GM18858 (cell line): Measurements from ENCODE around the gene MTR.

Experiments used
- ATAC-seq: cut with Tn5 transposase; IDR thresholded peaks from one replicate; pipeline ENCODE4 v1.9.1; 2021; ENCODE audit not compliant: unreplicated experiment

MTR gene

DNA sequence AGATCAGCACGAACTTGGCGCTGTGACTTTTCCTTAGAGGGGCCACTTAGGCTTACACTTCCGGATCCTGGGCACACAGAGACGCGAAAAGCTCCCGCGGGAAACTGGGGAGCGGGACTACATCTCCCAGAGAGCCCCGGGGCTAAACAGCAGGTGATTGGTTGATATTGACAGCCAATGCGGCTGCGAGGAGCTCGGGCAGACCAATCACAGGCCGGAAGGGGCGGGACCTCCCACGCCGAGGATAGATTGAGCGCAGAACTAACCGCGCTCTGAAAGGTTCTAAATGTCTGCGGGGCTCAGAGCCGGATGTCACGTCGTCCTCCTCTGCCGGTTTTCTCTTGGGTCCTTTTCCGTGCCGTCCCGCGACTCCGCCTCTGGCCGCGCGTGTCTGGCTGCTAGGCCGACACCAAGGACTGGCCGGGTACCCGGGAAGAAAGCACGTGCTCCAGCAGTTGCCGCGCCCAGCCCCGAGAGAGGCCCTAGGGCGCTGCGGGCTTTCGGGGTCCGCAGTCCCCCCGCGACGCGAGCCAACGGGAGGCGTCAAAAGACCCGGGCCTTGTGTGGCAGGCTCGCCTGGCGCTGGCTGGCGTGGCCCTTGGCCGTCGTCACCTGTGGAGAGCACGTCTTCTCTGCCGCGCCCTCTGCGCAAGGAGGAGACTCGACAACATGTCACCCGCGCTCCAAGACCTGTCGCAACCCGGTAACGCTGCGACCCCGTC, at the start of gene MTR:
Gene MTR, plus strand, starts transcription at position 258 of the 722 bp plus-strand sequence. Its CDS starts 412 bp downstream, at position 670.
- ATAC-seq, result peak; percentile 92

DNA sequence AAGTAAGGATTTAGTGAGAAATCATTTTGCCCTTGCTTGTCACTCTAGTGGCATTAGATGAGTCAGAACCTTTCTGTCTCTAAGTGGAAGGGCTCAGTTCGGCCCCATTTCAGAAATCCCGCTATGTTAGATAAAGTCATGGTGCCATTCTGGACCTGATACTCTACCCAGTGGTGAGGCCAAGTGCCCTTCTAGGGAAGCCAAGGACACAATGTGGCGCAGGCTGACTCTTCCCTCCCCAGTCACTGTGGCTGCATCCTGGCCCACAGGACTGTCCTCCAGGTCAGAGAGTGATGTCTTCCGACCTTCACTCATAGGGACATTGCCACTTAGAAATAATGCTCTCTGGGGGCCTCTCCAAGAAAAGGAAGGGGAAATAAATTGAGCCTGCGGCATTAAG, 48.3 kb upstream of the MTR start:
- ATAC-seq, result no peak

DNA sequence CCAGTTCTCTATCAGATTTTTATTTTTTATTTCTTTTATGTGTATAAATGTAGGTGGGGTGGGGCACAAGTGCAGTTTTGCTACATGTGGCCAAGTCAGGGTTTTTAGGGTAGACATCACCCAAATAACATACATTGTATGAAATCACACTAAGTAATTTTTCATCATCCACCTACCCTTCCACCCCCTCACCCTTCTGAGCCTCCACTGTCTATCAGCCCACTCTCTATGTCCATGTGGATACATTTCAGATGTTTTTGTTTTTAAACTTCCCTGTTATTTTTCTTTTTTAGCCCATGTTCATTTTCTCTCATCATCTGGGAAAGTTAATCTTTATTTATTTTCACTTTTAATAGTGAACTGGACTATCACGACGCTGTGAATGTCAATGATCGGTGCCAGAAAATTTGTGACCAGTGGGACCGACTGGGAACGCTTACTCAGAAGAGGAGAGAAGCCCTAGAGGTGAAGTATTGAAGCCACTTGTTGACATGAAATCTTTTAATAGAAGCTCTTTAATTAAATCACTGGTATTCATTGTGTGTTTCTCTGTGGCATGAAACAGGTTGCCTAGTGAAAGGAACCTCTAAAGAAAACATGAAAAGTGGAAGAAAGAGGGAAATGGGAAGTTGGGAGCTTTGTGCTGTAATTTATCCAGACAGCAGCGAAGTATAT, 47.6 kb upstream of the MTR start:
- no peak for ATAC-seq

DNA sequence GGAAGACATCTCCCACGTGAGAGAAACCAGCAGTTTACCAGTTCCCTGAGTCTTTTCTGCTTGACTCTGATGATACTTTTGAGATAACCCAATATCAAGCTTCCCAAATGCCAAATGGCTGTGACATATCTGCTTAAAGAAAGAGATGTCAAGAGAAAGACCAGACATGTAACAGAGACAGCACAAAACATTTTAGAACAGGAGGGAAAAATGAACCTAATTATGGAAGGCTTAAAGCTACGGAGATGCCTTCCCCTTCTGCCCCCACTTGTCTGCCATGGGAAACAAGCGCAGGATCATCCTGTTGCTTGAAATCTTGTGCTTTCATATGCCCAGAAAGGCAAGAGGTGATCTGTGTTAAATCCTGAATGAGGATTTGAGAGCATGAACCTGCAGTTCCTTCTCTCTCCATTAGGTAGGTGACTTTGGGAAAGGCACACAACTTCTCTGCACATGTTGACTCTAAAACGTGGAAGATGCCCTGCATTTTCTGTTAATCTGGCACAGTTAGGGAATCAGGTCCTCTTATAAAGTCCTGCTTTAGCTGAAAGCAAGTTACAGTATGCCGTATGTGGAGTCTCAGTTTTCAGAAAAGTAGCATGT, 46.7 kb upstream of the MTR start:
- ATAC-seq, result no peak

DNA sequence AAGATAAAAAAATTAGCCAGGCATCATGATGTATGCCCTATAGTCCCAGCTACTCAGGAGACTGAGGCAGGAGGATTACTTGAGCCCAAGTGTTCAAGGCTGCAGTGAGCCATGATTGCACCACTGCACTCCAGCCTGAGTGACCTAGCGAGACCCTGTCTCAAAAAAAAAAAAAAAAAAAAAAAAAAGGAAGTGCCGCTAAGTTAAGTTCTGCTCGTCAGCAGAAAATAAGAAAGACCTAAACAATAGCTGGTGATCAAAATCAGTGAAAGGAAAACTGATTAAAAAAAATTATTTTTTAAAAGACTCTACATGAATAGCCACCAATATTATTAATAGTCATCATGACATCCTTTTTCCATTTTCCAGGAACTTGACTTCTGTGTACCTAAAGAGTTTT, 44.2 kb upstream of the MTR start:
- ATAC-seq, result no peak

DNA sequence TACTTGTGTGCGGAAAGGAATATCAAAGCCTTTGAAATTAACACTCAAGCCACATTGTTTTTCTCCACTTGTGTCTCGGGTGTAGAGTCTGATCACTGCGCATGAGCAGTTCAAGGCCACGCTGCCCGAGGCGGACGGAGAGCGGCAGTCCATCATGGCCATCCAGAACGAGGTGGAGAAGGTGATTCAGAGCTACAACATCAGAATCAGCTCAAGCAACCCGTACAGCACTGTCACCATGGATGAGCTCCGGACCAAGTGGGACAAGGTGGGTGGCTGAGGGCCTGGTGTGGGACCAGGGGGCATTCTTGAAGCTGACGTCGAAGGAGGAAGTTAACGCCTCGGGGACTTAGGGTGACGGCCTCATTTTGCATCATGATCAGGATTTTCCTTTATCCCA, 43.7 kb upstream of the MTR start:
- no peak for ATAC-seq

DNA sequence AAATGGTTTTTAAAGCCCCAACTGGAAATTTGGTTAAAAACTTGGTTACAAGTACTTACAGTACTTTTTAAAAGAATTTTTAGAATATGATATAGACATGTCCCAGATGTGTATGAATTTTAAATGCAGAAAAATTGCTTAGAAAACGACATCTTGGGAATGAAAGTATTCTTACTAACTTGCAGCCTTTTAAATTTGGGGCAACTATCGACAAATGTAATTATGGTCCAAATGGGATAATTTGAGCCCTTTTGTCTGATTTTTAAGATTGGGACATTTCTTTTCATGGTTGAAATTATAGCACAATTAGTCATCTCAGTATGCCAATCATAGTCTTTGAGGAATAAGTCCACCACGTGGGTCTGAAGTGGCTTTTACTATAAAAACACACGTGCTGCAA, 43.2 kb upstream of the MTR start:
- no peak for ATAC-seq

DNA sequence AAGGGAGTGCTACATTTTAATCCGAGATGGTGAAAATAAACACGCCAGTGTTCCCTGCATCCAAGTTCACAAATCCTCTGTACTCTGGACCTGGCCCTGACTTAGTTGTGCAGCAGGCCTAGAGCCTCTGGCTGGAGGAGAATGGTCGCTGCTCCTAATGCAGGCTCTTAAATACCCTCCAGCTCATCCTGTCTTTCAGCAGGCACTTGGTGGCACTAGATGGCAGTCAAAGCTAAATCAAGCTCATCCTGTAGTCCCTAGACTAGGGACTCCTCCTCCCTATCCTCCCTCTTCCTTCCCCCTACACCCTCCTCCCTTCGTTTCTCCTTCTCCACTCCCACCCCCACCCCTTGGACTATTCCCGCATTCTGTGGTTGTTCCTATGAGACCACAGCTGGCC, 41.6 kb upstream of the MTR start:
- no peak for ATAC-seq

DNA sequence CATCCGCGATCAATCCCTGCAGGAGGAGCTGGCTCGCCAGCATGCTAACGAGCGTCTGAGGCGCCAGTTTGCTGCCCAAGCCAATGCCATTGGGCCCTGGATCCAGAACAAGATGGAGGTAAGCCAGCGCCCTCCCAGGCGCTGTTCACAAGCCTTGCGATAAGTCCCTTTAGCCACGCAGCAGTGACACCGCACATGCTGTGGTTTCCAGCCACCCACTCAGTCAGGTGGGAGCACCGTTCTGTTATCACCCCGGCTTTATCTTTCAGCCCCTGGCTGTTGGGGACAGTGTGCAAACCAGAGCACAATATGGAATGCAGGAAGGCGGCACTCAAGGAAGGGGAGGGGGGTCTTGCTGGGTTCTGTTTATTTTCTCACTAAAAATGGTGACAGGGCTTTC, 41.1 kb upstream of the MTR start:
- no peak for ATAC-seq

DNA sequence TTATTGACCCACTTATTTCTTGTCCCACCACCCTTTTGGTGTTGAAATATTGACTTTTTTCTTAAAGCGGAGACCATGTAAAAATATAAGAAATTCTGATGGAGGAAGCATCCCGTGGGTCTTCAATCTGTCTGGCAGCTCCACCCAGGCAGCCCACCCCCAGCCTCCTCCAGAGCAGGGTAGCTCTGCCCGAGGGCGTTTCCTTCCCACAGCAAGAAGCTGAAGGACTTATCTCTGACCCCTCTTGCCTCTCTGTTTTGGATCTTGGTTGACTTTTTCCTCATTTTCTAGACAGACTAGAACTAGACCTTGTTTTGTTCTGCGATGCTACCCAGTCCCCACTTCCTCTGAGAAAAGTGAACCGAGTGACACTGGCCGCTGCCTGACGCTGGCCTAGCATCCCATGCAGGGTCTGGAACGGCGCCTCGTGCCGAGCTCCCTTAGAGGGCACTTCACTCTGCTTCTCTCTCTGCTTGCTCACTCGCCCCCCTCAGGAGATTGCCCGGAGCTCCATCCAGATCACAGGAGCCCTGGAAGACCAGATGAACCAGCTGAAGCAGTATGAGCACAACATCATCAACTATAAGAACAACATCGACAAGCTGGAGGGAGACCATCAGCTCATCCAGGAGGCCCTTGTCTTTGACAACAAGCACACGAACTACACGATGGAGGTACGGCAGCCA, 40.4 kb upstream of the MTR start:
- no peak for ATAC-seq

DNA sequence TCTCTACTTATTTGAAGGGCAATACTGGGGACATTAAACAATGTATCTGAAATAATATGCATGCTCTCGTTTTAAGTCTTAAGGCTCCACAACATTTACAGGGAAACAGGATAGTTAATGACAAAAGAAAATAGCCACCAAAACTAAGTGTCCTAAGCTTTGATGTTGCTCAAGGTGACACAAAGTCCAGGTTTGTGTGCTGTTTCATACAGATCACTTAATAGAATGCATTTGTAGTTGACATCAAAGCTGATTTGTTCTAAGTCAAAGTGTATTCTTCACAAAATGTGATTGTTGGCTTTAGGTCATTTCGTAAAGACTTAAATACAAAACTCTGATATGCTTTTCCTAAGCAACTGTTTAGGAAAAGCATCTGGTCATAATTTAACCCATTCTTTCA, 37.5 kb upstream of the MTR start:
- ATAC-seq, result no peak

DNA sequence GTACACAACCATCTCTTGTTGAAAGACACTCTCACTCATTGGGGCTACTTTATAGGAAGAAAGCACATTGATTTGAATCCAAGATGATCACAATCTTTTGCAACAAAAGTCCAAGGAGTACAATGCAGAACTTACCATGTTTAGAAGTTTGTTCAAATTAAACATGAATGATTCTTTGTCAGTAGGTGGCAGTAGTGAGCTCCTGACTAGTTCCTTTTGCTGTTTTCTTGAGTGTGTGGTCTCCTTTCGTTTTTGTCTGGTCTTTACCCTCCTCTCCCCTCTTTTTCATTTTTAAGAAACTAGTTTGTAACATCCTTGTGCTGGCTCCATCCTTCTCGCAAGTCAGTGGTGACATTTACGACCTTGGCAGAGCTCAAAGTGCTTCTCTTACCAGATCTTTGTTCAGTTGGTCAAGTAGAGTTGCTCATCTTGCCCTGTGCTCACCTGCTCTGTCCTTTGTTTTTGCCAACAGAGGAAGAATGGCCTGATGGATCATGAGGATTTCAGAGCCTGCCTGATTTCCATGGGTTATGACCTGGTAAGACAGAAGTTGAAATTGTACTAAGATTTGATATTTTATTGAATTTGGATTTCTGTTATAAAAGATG, 35.7 kb upstream of the MTR start:
- ATAC-seq, result peak; percentile 49

DNA sequence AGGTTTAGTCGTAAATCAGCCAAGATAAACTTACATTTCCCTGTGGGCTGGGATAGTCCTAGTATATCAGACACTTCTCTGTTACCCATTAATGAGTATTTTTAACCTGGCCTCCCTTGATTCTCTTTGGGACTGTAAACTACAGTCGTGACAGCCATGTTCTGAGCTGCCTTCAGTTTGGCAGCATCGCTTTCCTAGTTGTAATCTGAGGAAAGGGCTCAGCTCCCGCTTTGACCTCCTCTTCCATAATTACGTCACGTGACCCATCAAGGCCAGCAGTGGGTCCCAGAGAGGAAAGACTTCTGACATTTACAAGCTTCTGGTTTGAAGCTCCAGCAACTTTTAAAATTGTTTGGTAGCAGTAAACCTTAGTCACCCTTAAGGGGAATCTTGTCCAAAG, 34.6 kb upstream of the MTR start:
- ATAC-seq, result no peak

DNA sequence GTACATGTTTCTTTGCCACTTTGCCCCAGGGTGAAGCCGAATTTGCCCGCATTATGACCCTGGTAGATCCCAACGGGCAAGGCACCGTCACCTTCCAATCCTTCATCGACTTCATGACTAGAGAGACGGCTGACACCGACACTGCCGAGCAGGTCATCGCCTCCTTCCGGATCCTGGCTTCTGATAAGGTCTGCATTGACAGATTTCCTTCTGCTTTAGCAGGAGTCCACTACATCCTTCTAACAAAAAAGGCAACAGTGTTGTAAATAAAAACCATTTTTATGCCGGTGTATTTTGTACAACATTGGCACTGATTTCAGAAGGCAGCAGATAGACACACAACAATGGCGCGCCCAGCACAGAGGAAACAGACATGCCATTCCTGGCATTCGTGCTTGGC, 34.1 kb upstream of the MTR start:
- ATAC-seq, result no peak

DNA sequence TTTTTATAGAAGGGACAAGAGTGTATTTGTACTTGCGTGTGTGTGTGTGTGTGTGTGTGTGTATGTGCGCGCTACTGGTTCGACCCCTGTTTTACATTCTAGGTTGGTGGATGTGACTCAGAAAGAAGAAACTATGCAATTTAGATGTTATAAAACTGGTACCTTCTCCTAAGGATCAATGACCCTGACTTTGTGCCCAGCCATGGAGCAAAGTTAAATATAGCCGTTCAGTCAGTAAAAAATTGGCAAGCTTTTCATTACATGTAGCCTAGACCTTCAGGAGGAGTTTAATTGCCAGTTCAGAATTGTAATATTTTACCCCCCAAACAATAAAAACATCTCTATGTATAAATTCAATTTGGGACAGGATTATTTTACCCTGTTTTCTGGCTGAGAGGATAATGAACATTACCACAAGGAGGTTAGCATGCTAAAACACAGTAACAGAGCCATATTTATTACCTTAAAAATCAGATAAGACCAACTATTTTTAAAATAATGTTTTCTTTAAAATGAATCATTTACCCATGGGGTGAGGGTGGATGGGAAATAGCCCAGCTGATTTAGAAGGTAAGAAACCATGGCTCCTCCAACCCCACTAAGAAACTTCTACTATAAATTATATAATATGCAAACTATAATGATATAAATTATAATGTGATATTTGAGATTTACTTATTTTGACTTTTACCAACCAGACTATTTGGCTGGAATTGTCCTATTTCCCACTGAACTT, 33.5 kb upstream of the MTR start:
- no peak for ATAC-seq

DNA sequence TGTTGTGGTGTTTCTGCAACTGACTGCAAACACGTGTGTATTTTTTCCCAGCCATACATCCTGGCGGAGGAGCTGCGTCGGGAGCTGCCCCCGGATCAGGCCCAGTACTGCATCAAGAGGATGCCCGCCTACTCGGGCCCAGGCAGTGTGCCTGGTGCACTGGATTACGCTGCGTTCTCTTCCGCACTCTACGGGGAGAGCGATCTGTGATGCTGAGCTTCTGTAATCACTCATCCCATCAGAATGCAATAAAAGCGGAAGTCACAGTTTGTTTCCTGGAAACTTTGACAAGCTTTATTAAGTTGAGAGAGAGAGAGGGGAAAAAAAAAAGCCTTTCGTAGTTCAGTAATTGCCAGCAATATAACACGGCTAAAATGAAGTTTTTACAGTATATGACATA, 32.7 kb upstream of the MTR start:
- ATAC-seq, result no peak

DNA sequence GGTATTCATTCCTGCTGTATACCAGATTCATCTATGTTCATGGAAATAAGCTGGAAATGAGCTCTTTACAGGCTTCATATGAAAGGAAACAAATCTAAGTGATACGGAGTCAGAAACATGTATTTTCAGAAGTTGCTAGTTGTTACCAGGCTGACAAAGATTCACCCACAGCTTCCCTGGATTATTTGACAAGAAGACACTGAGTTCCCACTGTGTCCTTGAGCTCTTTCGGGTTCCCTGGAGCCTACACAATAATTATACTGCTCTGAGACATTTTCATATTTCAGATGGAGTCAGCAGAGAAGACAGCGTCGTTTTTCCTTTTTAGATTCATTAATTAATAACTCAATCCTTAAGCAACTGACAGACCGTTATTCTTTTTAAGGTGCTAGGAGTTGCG, 29.3 kb upstream of the MTR start:
- no peak for ATAC-seq

DNA sequence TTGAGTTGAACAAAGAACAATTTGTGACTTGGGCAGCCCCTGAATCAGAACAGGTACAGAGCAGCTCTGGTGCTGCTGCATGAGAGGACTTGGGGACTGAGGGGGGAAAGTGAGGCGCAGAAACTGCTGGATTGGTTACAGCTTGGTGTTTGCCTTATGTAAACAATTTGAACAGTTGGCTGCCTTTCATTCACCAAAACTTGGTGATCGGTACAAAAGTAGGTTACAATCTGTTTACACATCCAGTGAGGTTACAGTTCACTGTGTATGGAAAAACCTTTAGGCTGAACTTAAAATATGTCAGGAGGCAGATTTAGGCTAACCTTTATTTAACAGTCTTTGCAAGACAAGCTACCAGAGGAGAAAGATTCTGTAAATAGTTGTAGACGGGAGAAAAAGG, 28.6 kb upstream of the MTR start:
- no peak for ATAC-seq

DNA sequence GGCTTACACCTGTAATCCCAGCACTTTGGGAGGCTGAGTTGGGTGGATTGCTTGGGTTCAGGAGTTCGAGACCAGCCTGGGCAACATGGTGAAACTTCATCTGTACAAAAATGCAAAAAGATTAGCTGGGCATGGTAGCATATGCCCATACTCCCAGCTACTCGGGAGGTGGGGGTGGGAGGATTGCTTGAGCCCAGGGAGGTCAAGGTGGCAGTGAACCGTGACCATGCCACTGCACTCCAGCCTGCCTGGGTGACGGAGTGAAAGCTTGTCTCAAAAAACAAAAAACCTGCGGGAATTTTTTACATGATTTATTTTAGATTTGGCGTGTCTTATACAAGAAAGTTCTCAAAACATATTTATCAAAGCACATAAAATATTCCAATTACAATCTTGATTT, 27.8 kb upstream of the MTR start:
- ATAC-seq, result no peak

DNA sequence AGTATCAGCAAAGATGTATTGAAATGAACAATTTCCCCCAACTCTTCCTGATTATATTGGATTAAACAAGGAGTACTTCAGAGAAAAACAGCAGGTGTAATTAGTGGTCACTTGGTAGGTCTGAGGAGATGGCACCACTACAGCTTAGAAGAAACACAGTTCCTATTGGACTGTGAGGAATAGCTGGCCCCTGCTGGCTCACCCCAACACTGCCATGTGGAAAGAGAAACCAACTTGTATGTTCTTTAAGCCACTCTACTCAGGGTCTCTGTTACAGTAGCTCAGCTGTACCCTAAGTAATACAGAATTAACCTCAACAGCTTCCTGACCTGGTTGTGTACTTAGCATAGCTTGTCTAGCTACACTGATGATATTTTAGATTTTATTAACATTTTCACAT, 26.5 kb upstream of the MTR start:
- ATAC-seq, result no peak

DNA sequence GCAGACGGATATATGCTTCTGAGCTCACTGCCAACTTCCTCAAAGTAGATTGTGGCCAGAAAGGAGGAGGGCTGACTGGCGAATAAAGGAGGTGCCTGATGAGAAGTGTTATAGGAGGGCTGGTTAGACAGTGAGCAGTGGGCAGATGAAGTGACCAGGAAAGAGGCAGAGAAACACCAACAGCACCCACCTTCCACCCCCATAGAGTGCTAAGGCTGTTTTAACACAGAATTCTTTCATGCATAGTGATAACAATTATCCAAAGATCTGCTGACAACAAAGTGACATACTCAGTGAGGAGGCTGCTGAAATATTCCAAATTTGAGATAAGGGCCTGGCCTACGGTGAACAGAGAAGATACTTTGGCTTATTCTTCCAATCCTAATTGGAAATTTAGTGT, 21.2 kb upstream of the MTR start:
- no peak for ATAC-seq
